Upper lobe of left lung (tissue), 4 donors: ENCODE results near the gene FBLIM1.

ENCODE experiments used
- POLR2A ChIP-seq, 4 donors: fragments of 450-650 bp; IDR thresholded peaks; one replicate each; pipeline ENCODE4 v1.5.1; 2016 to 2017; ENCODE audit warnings: antibody characterized with exemption in 4 of 4, mild to moderate bottlenecking in 2 of 4
- POLR2AphosphoS5 ChIP-seq, 2 donors: sonication (generic); formaldehyde crosslinking; IDR thresholded peaks; one replicate each; pipeline ENCODE4 v1.5.1; 2017; ENCODE audit warnings: antibody characterized with exemption in 2 of 2
- TF ChIP-seq, protein P1 (sequence below), 6 experiments: fragments of 450-650 bp in 4 of 6; fragments of 200-600 bp in 2 of 6; sonication (generic) in 2 of 6; IDR thresholded peaks; one replicate each; pipeline ENCODE4 v1.5.1; 2016 to 2019; ENCODE audit warnings: antibody characterized with exemption in 6 of 6

DNA sequence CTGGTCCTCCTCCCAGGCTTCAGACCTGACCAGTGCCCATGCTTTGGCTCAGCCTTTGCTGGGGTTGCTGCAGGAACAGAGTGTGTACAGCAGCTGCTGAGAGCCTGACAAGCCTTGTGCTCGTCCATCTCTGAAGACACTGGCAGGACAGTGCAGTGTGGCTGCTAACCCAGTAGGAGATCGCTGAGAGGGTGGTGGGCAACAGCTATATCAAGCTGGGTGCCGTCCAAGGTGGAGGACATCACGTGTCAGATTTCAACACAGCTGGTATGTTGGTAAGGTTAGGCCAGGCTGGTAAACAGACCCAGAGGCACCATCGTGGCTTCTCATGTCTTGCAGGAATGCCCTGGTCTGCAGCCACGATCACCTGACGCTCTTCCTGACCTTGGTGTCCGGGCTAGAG is 40.4 kb upstream of the FBLIM1 start:
- TF ChIP-seq POLR2A (IDR thresholded peaks at IDR 0.05) (peak in 1 of 4 donors; percentile 9), POLR2AphosphoS5 (IDR thresholded peaks at IDR 0.05) (peak in 1 of 2 donors; percentile 6)
- TF ChIP-seq, protein P1, sequence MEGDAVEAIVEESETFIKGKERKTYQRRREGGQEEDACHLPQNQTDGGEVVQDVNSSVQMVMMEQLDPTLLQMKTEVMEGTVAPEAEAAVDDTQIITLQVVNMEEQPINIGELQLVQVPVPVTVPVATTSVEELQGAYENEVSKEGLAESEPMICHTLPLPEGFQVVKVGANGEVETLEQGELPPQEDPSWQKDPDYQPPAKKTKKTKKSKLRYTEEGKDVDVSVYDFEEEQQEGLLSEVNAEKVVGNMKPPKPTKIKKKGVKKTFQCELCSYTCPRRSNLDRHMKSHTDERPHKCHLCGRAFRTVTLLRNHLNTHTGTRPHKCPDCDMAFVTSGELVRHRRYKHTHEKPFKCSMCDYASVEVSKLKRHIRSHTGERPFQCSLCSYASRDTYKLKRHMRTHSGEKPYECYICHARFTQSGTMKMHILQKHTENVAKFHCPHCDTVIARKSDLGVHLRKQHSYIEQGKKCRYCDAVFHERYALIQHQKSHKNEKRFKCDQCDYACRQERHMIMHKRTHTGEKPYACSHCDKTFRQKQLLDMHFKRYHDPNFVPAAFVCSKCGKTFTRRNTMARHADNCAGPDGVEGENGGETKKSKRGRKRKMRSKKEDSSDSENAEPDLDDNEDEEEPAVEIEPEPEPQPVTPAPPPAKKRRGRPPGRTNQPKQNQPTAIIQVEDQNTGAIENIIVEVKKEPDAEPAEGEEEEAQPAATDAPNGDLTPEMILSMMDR (IDR thresholded peaks at IDR 0.05): no peak
